Peyer's patch (tissue), 4 donors: ENCODE results near the gene TGM3. TPM values are rescaled to one million over a fixed set of nuclear protein-coding genes. Genes with fewer than 3 reads are reported as not detected.

Experiments used
- DNase-seq, 3 donors: peaks; one replicate each; pipeline ENCODE4 v3.0.0-alpha.2; 2017 to 2019
- H3K27ac ChIP-seq, 4 donors: fragments of 200-600 bp; sonication (generic); one replicate each; pipeline ENCODE4 v1.5.1; 2016 to 2019
- H3K27me3 ChIP-seq, 2 donors: fragments of 200-600 bp; sonication (generic); one replicate each; pipeline ENCODE4 v1.5.1; 2019
- H3K36me3 ChIP-seq, 3 donors: fragments of 200-600 bp; sonication (generic); one replicate each; pipeline ENCODE4 v1.5.1; 2016 to 2019
- H3K4me1 ChIP-seq, 4 donors: fragments of 200-600 bp; sonication (generic); one replicate each; pipeline ENCODE4 v1.5.1; 2016 to 2019
- H3K4me3 ChIP-seq, 4 donors: fragments of 200-600 bp; sonication (generic); 1 replicate in 3 of 4; 2 replicates in 1 of 4; pipeline ENCODE4 v1.5.1; 2016 to 2019; ENCODE audit warnings: mild to moderate bottlenecking in 1 of 4
- H3K9me3 ChIP-seq, 4 donors: fragments of 200-600 bp; sonication (generic); one replicate each; pipeline ENCODE4 v1.5.1; 2016 to 2019; ENCODE audit warnings: mild to moderate bottlenecking in 1 of 4
- POLR2A ChIP-seq, 2 donors: fragments of 450-650 bp; IDR thresholded peaks; one replicate each; pipeline ENCODE4 v1.5.1; 2017; ENCODE audit warnings: antibody characterized with exemption in 2 of 2, mild to moderate bottlenecking in 2 of 2, moderate library complexity in 2 of 2
- total RNA-seq, 4 donors: library from RNA; depleted of rRNA; stranded (reverse); fragments of >200 nt; gene quantifications; one replicate each; pipeline ENCODE4 v1.1.0, GENCODE V29; 2016
- TF ChIP-seq, protein P1 (sequence below), 6 experiments: fragments of 450-650 bp in 4 of 6; fragments of 200-600 bp in 2 of 6; sonication (generic) in 1 of 6; IDR thresholded peaks; one replicate each; pipeline ENCODE4 v1.5.1; 2017 to 2019; ENCODE audit warnings: antibody characterized with exemption in 6 of 6, mild to moderate bottlenecking in 3 of 6, moderate library complexity in 1 of 6

TGM3 gene
- total RNA-seq, 4 donors from 2014 or later = 0.40 TPM; not detected in 3

DNA sequence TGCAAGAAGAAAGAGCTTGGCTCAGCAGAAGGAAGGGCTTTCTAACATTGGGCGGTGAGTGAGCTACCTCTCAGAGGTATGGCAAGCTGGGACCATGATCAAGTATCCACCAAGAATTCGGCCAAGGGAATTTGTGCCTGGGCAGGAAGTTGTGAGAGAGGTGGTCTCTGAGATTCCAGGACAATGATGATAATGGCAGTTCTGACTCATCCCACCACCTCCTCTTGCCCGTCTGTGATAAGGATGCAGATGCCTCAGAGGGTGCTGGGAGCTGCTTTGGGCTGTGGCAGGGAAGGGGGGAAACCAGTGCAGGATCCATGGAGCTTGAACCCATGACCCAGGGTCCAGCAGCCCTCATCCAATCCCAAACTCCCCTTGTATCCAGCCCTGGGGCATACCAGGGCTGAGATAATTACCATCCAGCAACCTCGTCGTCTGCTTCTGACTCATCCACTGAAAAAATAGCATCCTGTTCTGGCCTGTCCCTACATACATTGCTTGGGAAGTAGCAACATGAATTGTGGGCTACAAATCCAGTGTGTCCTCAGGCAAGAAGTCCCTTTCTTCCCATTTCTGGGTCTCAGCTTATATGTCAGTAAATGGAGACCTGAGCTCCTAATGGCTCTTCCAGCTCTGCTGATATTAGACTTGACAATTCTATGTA lies 90.8 kb downstream of the TGM3 start:
- Histone ChIP-seq H3K4me1 (no peaks in the 10 kb centered on the region), H3K36me3 (no peaks in the 10 kb centered on the region), H3K9me3 (peaks cover 0 to 7% (median 0%) of the 10 kb centered on the region in 4 donors), H3K4me3 (no peak overlapping the region), H3K27ac (no peak overlapping the region), H3K27me3 (no peaks in the 10 kb centered on the region)
- DNase-seq = no peak
- TF ChIP-seq, protein P1, sequence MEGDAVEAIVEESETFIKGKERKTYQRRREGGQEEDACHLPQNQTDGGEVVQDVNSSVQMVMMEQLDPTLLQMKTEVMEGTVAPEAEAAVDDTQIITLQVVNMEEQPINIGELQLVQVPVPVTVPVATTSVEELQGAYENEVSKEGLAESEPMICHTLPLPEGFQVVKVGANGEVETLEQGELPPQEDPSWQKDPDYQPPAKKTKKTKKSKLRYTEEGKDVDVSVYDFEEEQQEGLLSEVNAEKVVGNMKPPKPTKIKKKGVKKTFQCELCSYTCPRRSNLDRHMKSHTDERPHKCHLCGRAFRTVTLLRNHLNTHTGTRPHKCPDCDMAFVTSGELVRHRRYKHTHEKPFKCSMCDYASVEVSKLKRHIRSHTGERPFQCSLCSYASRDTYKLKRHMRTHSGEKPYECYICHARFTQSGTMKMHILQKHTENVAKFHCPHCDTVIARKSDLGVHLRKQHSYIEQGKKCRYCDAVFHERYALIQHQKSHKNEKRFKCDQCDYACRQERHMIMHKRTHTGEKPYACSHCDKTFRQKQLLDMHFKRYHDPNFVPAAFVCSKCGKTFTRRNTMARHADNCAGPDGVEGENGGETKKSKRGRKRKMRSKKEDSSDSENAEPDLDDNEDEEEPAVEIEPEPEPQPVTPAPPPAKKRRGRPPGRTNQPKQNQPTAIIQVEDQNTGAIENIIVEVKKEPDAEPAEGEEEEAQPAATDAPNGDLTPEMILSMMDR (IDR thresholded peaks at IDR 0.05) = no peak
- no peak for TF ChIP-seq POLR2A (IDR thresholded peaks at IDR 0.05)

DNA sequence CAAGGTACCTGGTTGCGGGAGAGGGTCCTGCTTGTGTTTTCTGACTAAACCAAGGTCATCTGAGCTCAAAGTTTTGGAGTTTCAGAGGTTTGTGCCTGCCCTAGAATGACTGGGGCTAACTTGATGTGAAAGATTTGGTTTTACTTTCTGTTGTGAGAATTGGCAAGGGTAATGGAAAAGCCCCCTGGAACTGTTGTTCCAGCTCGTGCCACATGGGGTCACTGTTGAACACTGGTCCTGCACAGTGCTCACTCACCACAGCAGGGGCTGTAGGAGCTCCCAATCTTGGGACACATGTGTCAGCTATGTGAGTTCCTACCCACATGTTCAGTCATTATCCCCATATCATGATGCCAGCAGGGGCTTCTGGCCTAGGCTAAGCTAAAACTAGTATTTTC lies 91.4 kb downstream of the TGM3 start:
- peak in 1 of 3 donors; percentile 55 for DNase-seq
- no peak for TF ChIP-seq POLR2A (IDR thresholded peaks at IDR 0.05)
- TF ChIP-seq, protein P1 (IDR thresholded peaks at IDR 0.05) = peak in 4 of 6 experiments; percentile 17 to 48 (median 33)
- H3K4me1 ChIP-seq = no peaks in the 10 kb centered on the region

DNA sequence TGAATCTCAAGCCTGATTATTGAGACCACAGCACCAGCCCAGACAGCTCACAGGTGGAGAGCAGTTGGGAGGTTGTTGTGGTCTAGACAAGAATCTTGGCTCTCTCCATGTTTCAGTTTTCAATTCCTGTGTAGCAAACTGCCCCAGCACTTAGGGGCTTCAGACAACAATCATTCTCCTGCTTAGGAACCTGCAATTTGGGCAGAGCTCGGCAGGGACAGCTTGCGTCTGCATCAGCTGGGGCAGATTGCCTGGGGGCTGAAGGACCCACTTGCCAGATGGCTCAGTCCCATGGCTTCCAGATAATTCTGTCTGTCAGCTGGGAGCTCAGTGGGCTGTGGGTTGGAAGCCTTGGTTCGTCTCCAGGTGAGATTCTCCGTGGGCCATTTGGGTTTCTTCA lies 91.8 kb downstream of the TGM3 start:
- no peak for DNase-seq
- H3K4me1 ChIP-seq = no peaks in the 10 kb centered on the region
- no peaks in the 10 kb centered on the region for H3K36me3 ChIP-seq
- H3K9me3 ChIP-seq = peaks cover 0 to 7% (median 0%) of the 10 kb centered on the region in 4 donors
- no peak overlapping the region for H3K27ac ChIP-seq
- TF ChIP-seq, protein P1 (IDR thresholded peaks at IDR 0.05) = no peak
- no peak for TF ChIP-seq POLR2A (IDR thresholded peaks at IDR 0.05)
- H3K27me3 ChIP-seq = no peaks in the 10 kb centered on the region
- H3K4me3 ChIP-seq = no peak overlapping the region

More for the DNA sequence above, 91.4 kb downstream of the TGM3 start:
- H3K36me3 ChIP-seq = no peaks in the 10 kb centered on the region
- peaks cover 0 to 7% (median 0%) of the 10 kb centered on the region in 4 donors for H3K9me3 ChIP-seq
- no peak overlapping the region for H3K27ac ChIP-seq
- no peaks in the 10 kb centered on the region for H3K27me3 ChIP-seq
- H3K4me3 ChIP-seq = no peak overlapping the region

Other genes with a start within 250 kb of the TGM3 start
- gene STK35, start 194.2 kb upstream of the TGM3 start, total RNA-seq = 10 to 100 TPM; 24.3 to 39.6 (median 36.3) TPM
- gene TGM6, start 84.9 kb downstream of the TGM3 start, total RNA-seq = not detected
- 100 to 1,000 TPM in 3 of 4 donors, 10 to 100 TPM in 1; 74.6 to 129 (median 114) TPM for gene SNRPB, start 174.8 kb downstream of the TGM3 start, total RNA-seq
- 10 to 100 TPM in 1 of 4 donors, 1 to 10 TPM in 3; 6.3 to 13.3 (median 8.7) TPM for gene ZNF343, start 212.9 kb downstream of the TGM3 start, total RNA-seq
- gene TMC2, start 240.6 kb downstream of the TGM3 start, total RNA-seq = under 1 TPM in 1 of 4 donors, not detected in 3; 0.27 TPM